ENCODE data around the gene CCT8L2.

DNA sequence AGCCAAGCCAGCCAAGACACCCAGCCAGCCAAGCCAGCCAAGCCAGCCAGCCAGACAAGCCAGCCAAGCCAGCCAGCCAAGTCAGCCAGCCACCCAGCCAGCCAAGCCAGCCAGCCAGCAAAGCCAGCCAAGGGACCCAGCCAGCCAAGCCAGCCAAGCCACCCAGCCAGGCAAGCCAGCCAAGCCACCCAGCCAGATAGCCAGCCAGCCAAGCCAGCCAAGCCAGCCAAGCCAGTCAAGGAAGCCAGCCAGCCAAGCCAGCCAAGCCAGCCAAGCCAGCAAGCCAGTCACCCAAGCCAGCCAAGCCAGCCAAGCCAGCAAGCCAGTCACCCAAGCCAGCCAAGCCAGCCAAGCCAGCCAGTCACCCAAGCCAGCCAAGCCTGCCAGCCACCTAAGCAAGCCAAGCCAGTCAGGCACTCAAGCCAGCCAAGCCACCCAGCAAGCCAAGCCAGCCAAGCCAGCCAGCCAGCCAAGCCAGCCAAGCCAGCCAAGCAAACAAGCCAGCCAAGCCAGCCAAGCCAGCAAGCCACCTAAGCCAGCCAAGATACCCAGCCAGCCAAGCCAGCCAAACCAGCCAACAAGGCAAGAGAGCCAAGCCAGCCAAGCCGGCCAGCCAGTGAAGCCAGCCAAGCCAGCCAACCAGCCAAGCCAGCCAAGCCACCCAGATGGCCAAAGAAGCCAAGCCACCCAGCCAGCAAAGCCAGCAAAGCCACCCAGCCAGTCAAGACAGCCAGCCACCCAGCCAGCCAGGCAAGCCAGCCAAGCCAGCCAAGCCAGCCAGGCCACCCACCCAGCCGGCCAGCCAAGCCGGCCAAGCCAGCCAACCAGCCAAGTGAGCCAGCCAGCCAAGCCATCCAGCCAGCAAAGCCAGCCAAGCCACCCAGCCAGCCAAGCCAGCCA is 33.3 kb downstream of the CCT8L2 start:
- TF ChIP-seq, protein P1, sequence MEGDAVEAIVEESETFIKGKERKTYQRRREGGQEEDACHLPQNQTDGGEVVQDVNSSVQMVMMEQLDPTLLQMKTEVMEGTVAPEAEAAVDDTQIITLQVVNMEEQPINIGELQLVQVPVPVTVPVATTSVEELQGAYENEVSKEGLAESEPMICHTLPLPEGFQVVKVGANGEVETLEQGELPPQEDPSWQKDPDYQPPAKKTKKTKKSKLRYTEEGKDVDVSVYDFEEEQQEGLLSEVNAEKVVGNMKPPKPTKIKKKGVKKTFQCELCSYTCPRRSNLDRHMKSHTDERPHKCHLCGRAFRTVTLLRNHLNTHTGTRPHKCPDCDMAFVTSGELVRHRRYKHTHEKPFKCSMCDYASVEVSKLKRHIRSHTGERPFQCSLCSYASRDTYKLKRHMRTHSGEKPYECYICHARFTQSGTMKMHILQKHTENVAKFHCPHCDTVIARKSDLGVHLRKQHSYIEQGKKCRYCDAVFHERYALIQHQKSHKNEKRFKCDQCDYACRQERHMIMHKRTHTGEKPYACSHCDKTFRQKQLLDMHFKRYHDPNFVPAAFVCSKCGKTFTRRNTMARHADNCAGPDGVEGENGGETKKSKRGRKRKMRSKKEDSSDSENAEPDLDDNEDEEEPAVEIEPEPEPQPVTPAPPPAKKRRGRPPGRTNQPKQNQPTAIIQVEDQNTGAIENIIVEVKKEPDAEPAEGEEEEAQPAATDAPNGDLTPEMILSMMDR (conservative IDR thresholded peaks at IDR 0.05; ENCODE audit: low read depth, low read length), result no peak
- no peak for TF ChIP-seq EZH2 (IDR thresholded peaks at IDR 0.05; ENCODE audit: borderline replicate concordance, low read depth, low read length, poor library complexity, severe bottlenecking)

All from A673 (cell line).